ENCODE data around the gene PRSS8. TPM values are rescaled to one million over a fixed set of nuclear protein-coding genes. Genes with fewer than 3 reads are reported as not detected.
A peak's percentile ranks its signal among the peaks of the same experiment; 100 is the strongest.
"Not testable (repeated sequence)": the region's sequence is repeated elsewhere in the genome, so short reads cannot be mapped to it uniquely, and the experiment has no call there.

The PRSS8 gene
- total RNA-seq, 2 experiments from 2014 or later: 0.17 TPM; not detected in 1

GRCh38 chr16:31157136-31157535 is 21.6 kb upstream of the PRSS8 start:
- H3K4me3 Mint-ChIP-seq: peak overlapping the region; percentile 11
- peaks cover 11% of the 10 kb centered on the region for H3K27me3 Mint-ChIP-seq
- CTCF ChIA-PET: interaction anchor here (0.9 to 3.6 kb wide), 5 partner anchors 11 to 284 kb away, joined by 3 to 33 read pairs (median 3); partner anchors contain the start of gene KAT8
- POLR2A ChIA-PET: interaction anchor here (1.0 kb wide), 1 partner anchor 26 kb away, joined by 3 read pairs; no protein-coding TSS in a partner anchor
- DNase-seq: no peak
- no peaks in the 10 kb centered on the region for H3K9me3 Mint-ChIP-seq
- H3K4me1 Mint-ChIP-seq: peaks cover 12% of the 10 kb centered on the region
- no peak overlapping the region for H3K27ac Mint-ChIP-seq
- H3K36me3 Mint-ChIP-seq (ENCODE audit: low read depth): no peaks in the 10 kb centered on the region

DNA sequence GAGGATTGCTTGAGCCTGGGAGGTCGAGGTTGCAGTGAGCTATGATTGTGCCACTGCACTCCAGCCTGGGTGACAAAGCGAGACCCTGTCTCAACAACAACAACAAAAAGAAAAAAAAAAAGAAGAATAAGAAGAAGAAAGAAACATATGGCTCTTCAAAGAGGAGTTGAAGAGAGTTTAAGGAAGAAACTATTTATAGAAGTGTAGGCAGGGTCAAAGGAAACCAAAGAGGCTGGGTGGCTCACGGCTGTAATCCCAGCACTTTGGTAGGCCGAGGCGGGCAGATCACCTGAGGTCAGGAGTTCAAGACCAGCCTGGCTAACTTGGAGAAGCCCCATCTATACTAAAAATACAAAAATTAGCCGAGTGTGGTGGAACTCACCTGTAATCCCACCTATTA is 15.4 kb upstream of the PRSS8 start:
- peaks cover 12% of the 10 kb centered on the region for H3K27me3 Mint-ChIP-seq
- H3K4me3 Mint-ChIP-seq; H3K27ac Mint-ChIP-seq; H3K9me3 Mint-ChIP-seq; H3K4me1 Mint-ChIP-seq; POLR2A ChIA-PET; H3K36me3 Mint-ChIP-seq (ENCODE audit: low read depth); DNase-seq: not testable (repeated sequence)
- CTCF ChIA-PET: interaction anchor here (0.6 to 3.0 kb wide), 3 partner anchors 9 to 34 kb away, joined by 3 to 16 read pairs (median 3); partner anchors contain the start of gene KAT8

DNA sequence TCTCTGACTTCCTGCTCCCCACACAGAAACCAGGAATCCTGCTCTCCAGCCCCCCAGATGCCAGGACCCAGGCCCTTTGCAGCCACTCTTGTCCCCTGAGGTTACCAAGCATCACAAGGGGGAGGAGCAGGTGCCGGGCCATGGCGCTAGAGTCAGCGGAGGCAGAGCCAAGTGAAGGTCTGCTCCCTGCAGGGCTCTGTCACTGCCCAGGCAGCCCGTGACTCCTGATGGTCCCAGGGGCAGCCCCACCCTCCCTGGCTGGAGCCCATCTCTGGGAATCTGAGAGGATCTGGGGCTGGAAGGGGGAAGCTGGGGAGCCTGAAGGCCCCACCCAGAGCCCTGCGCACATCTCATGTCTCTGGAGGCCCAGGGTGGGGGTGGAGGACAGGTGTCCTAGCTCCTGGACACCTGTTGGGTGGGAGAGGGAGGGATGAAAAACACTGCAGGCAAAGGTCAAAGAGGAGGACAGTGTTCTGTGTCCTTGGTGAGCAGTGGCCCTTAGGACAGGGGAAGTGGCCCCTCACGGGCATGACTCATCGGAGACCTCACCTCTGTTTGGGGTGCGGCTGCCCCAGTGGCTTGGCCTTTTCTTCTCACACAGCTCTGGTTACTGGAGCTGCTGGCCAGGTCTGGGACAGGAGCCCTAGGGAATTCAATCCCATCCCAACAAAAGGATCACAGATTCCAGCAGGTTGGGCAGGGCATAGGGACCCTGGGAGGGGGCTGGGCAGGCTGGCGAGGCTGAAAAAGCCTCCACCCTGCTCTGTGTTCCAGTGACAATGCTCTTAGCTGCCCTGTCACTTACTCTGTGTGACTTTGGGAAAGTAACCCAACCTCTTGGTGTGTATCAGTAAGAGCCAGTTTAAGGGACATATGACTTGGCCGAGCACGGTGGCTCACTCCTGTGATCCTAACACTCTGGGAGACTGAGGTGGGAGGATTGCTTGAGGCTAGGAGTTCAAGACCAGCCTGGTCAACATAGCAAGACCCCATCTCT is 14.7 kb upstream of the PRSS8 start, which contains the start of gene PRSS36:
Gene PRSS36, minus strand, starts transcription at position 173 of the 997 bp plus-strand sequence. Its CDS starts 31 bp downstream, at position 142.
- Mint-ChIP-seq H3K9me3 (no peaks in the 10 kb centered on the region), H3K27ac (peak within 1 kb of the TSS; percentile 22), H3K4me3 (no peak within 1 kb of the TSS), H3K27me3 (peaks cover 12% of the 10 kb centered on the region), H3K4me1 (peaks cover 15% of the 10 kb centered on the region), H3K36me3 (ENCODE audit: low read depth) (no peaks in the 10 kb centered on the region)
- DNase-seq: no peak
- CTCF ChIA-PET: interaction anchor here (0.6 to 3.0 kb wide), 2 partner anchors 8 to 27 kb away, joined by 3 to 16 read pairs; no protein-coding TSS in a partner anchor
- POLR2A ChIA-PET: no interaction called here

GRCh38 chr16:31149332-31149731 is 13.8 kb upstream of the PRSS8 start:
- H3K4me3 Mint-ChIP-seq: no peak overlapping the region
- no peak for DNase-seq
- H3K9me3 Mint-ChIP-seq: no peaks in the 10 kb centered on the region
- POLR2A ChIA-PET: no interaction called here
- no peaks in the 10 kb centered on the region for H3K36me3 Mint-ChIP-seq (ENCODE audit: low read depth)
- peak overlapping the region; percentile 22 for H3K27ac Mint-ChIP-seq
- CTCF ChIA-PET: no interaction called here
- peaks cover 10% of the 10 kb centered on the region for H3K27me3 Mint-ChIP-seq
- H3K4me1 Mint-ChIP-seq: peaks cover 15% of the 10 kb centered on the region

DNA sequence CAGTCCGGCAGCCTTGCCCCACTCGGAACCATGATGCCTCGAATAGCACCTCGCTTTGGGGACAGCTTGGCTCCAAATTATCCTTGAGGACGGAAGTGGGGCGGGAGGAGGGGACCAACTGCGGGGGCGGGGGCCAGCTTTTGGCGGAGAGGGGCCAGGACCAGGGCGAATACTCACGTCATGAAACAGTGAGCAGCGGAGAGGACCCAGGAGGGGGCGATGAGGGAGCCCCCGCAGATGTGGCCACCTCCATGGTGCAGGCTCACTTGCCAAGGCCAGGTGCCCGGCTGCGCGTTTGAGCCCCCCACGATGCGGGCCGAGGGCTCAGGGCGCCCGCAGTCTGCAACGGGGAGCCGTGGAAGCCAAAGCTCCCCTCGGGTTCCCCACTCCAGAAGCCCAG is 13.4 kb upstream of the PRSS8 start:
- no peaks in the 10 kb centered on the region for H3K9me3 Mint-ChIP-seq
- H3K36me3 Mint-ChIP-seq (ENCODE audit: low read depth): no peaks in the 10 kb centered on the region
- no peak overlapping the region for H3K4me3 Mint-ChIP-seq
- H3K4me1 Mint-ChIP-seq: peaks cover 16% of the 10 kb centered on the region
- ChIA-PET CTCF (no interaction called here), POLR2A (no interaction called here)
- DNase-seq: no peak
- peaks cover 9% of the 10 kb centered on the region for H3K27me3 Mint-ChIP-seq
- H3K27ac Mint-ChIP-seq: no peak overlapping the region

DNA sequence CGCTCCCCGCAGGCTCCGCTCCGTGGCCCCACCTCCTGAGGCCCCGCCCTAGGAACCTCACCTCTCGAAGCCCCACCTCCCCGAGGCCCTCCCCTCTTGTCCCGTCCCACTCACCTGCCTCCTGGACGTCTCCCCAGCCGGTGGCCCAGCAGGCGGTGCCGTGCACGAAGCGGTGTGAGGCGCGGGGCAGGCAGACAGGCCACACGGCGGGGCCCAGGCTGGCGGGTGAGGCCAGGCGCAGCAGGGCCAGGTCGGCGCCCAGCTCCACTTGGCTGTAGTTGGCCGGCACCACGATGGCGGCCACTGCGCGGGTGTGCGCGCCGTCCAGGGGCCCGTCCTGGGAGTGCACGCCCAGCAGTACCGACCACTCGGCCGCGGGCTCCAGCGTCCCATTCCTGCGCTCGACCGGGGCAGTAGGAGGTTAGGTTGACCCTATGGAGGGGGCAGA is 12.8 kb upstream of the PRSS8 start:
- no peaks in the 10 kb centered on the region for H3K9me3 Mint-ChIP-seq
- H3K4me3 Mint-ChIP-seq: no peak overlapping the region
- H3K4me1 Mint-ChIP-seq: peaks cover 22% of the 10 kb centered on the region
- DNase-seq: no peak
- H3K36me3 Mint-ChIP-seq (ENCODE audit: low read depth): no peaks in the 10 kb centered on the region
- no peak overlapping the region for H3K27ac Mint-ChIP-seq
- CTCF ChIA-PET: interaction anchor here (0.9 kb wide), 1 partner anchor 31 kb away, joined by 3 read pairs; the partner anchor contains the start of gene KAT8
- POLR2A ChIA-PET: no interaction called here
- peaks cover 9% of the 10 kb centered on the region for H3K27me3 Mint-ChIP-seq

GRCh38 chr16:31147574-31147973 is 12.0 kb upstream of the PRSS8 start:
- Mint-ChIP-seq H3K4me3 (no peak overlapping the region), H3K4me1 (peaks cover 22% of the 10 kb centered on the region), H3K27ac (no peak overlapping the region), H3K27me3 (peaks cover 9% of the 10 kb centered on the region), H3K36me3 (ENCODE audit: low read depth) (no peaks in the 10 kb centered on the region), H3K9me3 (no peaks in the 10 kb centered on the region)
- no peak for DNase-seq
- ChIA-PET CTCF (interaction anchor here (0.9 kb wide), 1 partner anchor 30 kb away, joined by 3 read pairs; the partner anchor contains the start of gene KAT8), POLR2A (no interaction called here)

- H3K27ac Mint-ChIP-seq: no peak overlapping the region
- POLR2A ChIA-PET: no interaction called here
- peaks cover 9% of the 10 kb centered on the region for H3K27me3 Mint-ChIP-seq
- no peak overlapping the region for H3K4me3 Mint-ChIP-seq
- CTCF ChIA-PET: interaction anchor here (0.6 to 2.1 kb wide), 6 partner anchors 11 to 161 kb away, joined by 3 to 9 read pairs (median 4); partner anchors contain the start of gene HSD3B7
- H3K4me1 Mint-ChIP-seq: peaks cover 32% of the 10 kb centered on the region
- no peaks in the 10 kb centered on the region for H3K9me3 Mint-ChIP-seq
- no peak for DNase-seq
- no peaks in the 10 kb centered on the region for H3K36me3 Mint-ChIP-seq (ENCODE audit: low read depth)
These were observed 10.0 kb upstream of the PRSS8 start for GRCh38 chr16:31145398-31145990.

- not testable (repeated sequence) for H3K4me3 Mint-ChIP-seq; H3K9me3 Mint-ChIP-seq; DNase-seq; H3K27me3 Mint-ChIP-seq; H3K36me3 Mint-ChIP-seq (ENCODE audit: low read depth)
- Mint-ChIP-seq H3K4me1 (peaks cover 30% of the 10 kb centered on the region), H3K27ac (peak overlapping the region; percentile 87)
- ChIA-PET POLR2A (interaction anchor here (0.6 kb wide), 1 partner anchor 27 kb away, joined by 3 read pairs; the partner anchor contains the start of gene KAT8), CTCF (interaction anchor here (0.6 to 3.0 kb wide), 5 partner anchors 13 to 160 kb away, joined by 3 to 47 read pairs (median 20); partner anchors contain the start of gene HSD3B7)
These were observed 8.9 kb upstream of the PRSS8 start for GRCh38 chr16:31144418-31144817.

GRCh38 chr16:31143694-31144148 is 8.2 kb upstream of the PRSS8 start:
- H3K27me3 Mint-ChIP-seq: peaks cover 9% of the 10 kb centered on the region
- H3K27ac Mint-ChIP-seq: peak overlapping the region; percentile 87
- no peaks in the 10 kb centered on the region for H3K9me3 Mint-ChIP-seq
- DNase-seq: no peak
- peaks cover 30% of the 10 kb centered on the region for H3K4me1 Mint-ChIP-seq
- peak overlapping the region; percentile 52 for H3K4me3 Mint-ChIP-seq
- ChIA-PET CTCF (interaction anchor here (0.6 to 3.0 kb wide), 9 partner anchors 9 to 159 kb away, joined by 3 to 47 read pairs (median 10); partner anchors contain the start of genes FUS, HSD3B7 and KAT8), POLR2A (interaction anchor here (0.6 kb wide), 1 partner anchor 26 kb away, joined by 3 read pairs; the partner anchor contains the start of gene KAT8)
- H3K36me3 Mint-ChIP-seq (ENCODE audit: low read depth): no peaks in the 10 kb centered on the region

GRCh38 chr16:31143011-31143693 is 7.6 kb upstream of the PRSS8 start:
- Mint-ChIP-seq H3K4me3 (peak overlapping the region; percentile 52), H3K27me3 (peaks cover 9% of the 10 kb centered on the region), H3K4me1 (peaks cover 30% of the 10 kb centered on the region), H3K36me3 (ENCODE audit: low read depth) (no peaks in the 10 kb centered on the region), H3K27ac (peak overlapping the region; percentile 87), H3K9me3 (no peaks in the 10 kb centered on the region)
- CTCF ChIA-PET: interaction anchor here (0.7 to 3.0 kb wide), 54 partner anchors 9 to 316 kb away, joined by 3 to 47 read pairs (median 7); partner anchors contain the start of genes ARMC5, BCKDK, FUS and HSD3B7
- no peak for DNase-seq
- POLR2A ChIA-PET: interaction anchor here (1.4 to 1.9 kb wide), 2 partner anchors 26 to 37 kb away, joined by 5 to 9 read pairs; partner anchors contain the start of genes FUS and KAT8
